ENCODE data around the gene CELF5.

CELF5 gene

GRCh38 chr19:3272952-3273351 lies 48.5 kb downstream of the CELF5 start:
- no peaks in the 10 kb centered on the region for H4K20me1 ChIP-seq (ENCODE audit: insufficient read depth, low read length)
- H3K9ac ChIP-seq (ENCODE audit: low read length): no peak overlapping the region
- no peaks in the 10 kb centered on the region for H3K36me3 ChIP-seq (ENCODE audit: insufficient read depth, low read length)
- peaks cover 5% of the 10 kb centered on the region for H3K4me1 ChIP-seq (ENCODE audit: insufficient read depth, low read length, severe bottlenecking)
- peaks cover 5% of the 10 kb centered on the region; the same call in 1 of the 2 replicates for H3K27me3 ChIP-seq (ENCODE audit: insufficient read depth, low read length)
- H3K4me2 ChIP-seq (ENCODE audit: low read length): no peak overlapping the region
- H3K27ac ChIP-seq (ENCODE audit: low read depth, low read length, poor library complexity, severe bottlenecking): no peak overlapping the region
- no peaks in the 10 kb centered on the region for H3K79me2 ChIP-seq (ENCODE audit: insufficient read depth, low read length)
- no peaks in the 10 kb centered on the region for H3K9me3 ChIP-seq (ENCODE audit: low read length)
- H3K9me2 ChIP-seq (ENCODE audit: low read depth, low read length): no peaks in the 10 kb centered on the region
- no peak overlapping the region for H3K4me3 ChIP-seq (ENCODE audit: low read depth, low read length, poor library complexity, severe bottlenecking)
- no peaks in the 10 kb centered on the region for H3F3A ChIP-seq (ENCODE audit: insufficient read depth, low read length)
- TF ChIP-seq EZH2 (IDR thresholded peaks at IDR 0.05; ENCODE audit: borderline replicate concordance, low read length): no peak
- H2AFZ ChIP-seq (ENCODE audit: low read length): no peak overlapping the region

- no peaks in the 10 kb centered on the region for H3K9me2 ChIP-seq (ENCODE audit: low read depth, low read length)
- no peaks in the 10 kb centered on the region for H4K20me1 ChIP-seq (ENCODE audit: insufficient read depth, low read length)
- H3K79me2 ChIP-seq (ENCODE audit: insufficient read depth, low read length): no peaks in the 10 kb centered on the region
- H3K9ac ChIP-seq (ENCODE audit: low read length): no peak overlapping the region
- peaks cover 5% of the 10 kb centered on the region; the same call in 1 of the 2 replicates for H3K27me3 ChIP-seq (ENCODE audit: insufficient read depth, low read length)
- no peak overlapping the region for H3K4me2 ChIP-seq (ENCODE audit: low read length)
- no peak overlapping the region for H2AFZ ChIP-seq (ENCODE audit: low read length)
- H3K9me3 ChIP-seq (ENCODE audit: low read length): no peaks in the 10 kb centered on the region
- peaks cover 5% of the 10 kb centered on the region for H3K4me1 ChIP-seq (ENCODE audit: insufficient read depth, low read length, severe bottlenecking)
- no peaks in the 10 kb centered on the region for H3F3A ChIP-seq (ENCODE audit: insufficient read depth, low read length)
- no peaks in the 10 kb centered on the region for H3K36me3 ChIP-seq (ENCODE audit: insufficient read depth, low read length)
- no peak overlapping the region for H3K27ac ChIP-seq (ENCODE audit: low read depth, low read length, poor library complexity, severe bottlenecking)
- no peak for TF ChIP-seq EZH2 (IDR thresholded peaks at IDR 0.05; ENCODE audit: borderline replicate concordance, low read length)
- no peak for TF ChIP-seq CTCF (IDR thresholded peaks at IDR 0.05; ENCODE audit: low read length)
- no peak overlapping the region for H3K4me3 ChIP-seq (ENCODE audit: low read depth, low read length, poor library complexity, severe bottlenecking)
Measured at GRCh38 chr19:3274245-3274941, 49.9 kb downstream of the CELF5 start.

- H3F3A ChIP-seq (ENCODE audit: insufficient read depth, low read length): no peaks in the 10 kb centered on the region
- H3K9me3 ChIP-seq (ENCODE audit: low read length): no peaks in the 10 kb centered on the region
- H3K4me1 ChIP-seq (ENCODE audit: insufficient read depth, low read length, severe bottlenecking): peaks cover 5% of the 10 kb centered on the region
- no peak overlapping the region; the same call in 1 of the 2 replicates for H3K9ac ChIP-seq (ENCODE audit: low read length)
- H3K4me2 ChIP-seq (ENCODE audit: low read length): peak overlapping the region; percentile 74
- H3K79me2 ChIP-seq (ENCODE audit: insufficient read depth, low read length): no peaks in the 10 kb centered on the region
- no peaks in the 10 kb centered on the region for H4K20me1 ChIP-seq (ENCODE audit: insufficient read depth, low read length)
- TF ChIP-seq CTCF (IDR thresholded peaks at IDR 0.05; ENCODE audit: low read length): peak; percentile 94; the same call in 1 of the 2 replicates
- no peak for TF ChIP-seq EZH2 (IDR thresholded peaks at IDR 0.05; ENCODE audit: borderline replicate concordance, low read length)
- H3K9me2 ChIP-seq (ENCODE audit: low read depth, low read length): no peaks in the 10 kb centered on the region
- H2AFZ ChIP-seq (ENCODE audit: low read length): no peak overlapping the region
- H3K27ac ChIP-seq (ENCODE audit: low read depth, low read length, poor library complexity, severe bottlenecking): no peak overlapping the region
- peaks cover 5% of the 10 kb centered on the region; the same call in 1 of the 2 replicates for H3K27me3 ChIP-seq (ENCODE audit: insufficient read depth, low read length)
- H3K36me3 ChIP-seq (ENCODE audit: insufficient read depth, low read length): no peaks in the 10 kb centered on the region
- peak overlapping the region; percentile 59 for H3K4me3 ChIP-seq (ENCODE audit: low read depth, low read length, poor library complexity, severe bottlenecking)
Measured at GRCh38 chr19:3274942-3275582, 50.6 kb downstream of the CELF5 start.
